Vagina (tissue), 2 donors: Measurements from ENCODE around the gene SLC35D2.

Experiments used
- POLR2A ChIP-seq, 2 donors: fragments of 450-650 bp; IDR thresholded peaks; one replicate each; pipeline ENCODE4 v1.6.1; 2017; ENCODE audit warnings: antibody characterized with exemption in 2 of 2, mild to moderate bottlenecking in 2 of 2, moderate library complexity in 2 of 2
- TF ChIP-seq, protein P1 (sequence below), 3 experiments: fragments of 450-650 bp in 2 of 3; fragments of 200-600 bp in 1 of 3; sonication (generic) in 1 of 3; IDR thresholded peaks; one replicate each; pipeline ENCODE4 v1.5.1; 2017 to 2019; ENCODE audit warnings: antibody characterized with exemption in 3 of 3, mild to moderate bottlenecking in 2 of 3, moderate library complexity in 2 of 3

DNA sequence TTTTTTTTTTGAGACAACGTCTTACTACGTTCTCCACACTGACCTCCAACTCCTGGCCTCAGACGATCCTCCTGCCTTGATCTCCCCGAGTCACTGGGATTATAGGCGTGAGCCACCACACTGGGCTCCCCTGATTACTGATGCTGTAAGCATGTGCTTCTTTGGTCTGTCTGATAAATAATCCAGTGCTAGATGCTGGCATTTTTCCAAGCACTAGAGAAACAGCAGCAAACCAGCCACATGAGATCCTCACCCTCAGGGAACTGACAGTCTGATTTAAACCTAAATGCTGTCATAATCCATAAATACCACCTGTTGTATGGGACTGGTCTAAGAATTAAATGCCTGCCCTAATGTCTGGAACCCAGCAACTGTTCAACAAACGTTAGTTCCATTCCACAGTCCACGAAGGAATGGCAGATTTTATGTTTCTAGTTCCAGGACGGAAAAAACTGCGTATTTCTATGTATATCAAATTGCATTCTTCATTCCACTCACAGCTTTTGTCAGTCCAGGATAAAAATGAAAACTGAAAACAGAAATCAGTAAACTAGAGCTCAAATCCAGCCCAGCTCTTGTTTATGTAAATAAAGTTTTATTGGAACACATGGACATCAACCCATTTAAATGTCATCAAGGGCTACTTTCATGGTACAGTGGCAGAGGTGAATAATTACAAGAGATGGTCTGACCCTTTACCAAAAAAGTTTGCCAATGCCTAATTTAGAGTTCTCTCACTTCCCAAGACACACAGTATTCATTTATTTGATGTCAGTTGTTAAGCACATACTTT is 20.1 kb downstream of the SLC35D2 start:
- TF ChIP-seq, protein P1, sequence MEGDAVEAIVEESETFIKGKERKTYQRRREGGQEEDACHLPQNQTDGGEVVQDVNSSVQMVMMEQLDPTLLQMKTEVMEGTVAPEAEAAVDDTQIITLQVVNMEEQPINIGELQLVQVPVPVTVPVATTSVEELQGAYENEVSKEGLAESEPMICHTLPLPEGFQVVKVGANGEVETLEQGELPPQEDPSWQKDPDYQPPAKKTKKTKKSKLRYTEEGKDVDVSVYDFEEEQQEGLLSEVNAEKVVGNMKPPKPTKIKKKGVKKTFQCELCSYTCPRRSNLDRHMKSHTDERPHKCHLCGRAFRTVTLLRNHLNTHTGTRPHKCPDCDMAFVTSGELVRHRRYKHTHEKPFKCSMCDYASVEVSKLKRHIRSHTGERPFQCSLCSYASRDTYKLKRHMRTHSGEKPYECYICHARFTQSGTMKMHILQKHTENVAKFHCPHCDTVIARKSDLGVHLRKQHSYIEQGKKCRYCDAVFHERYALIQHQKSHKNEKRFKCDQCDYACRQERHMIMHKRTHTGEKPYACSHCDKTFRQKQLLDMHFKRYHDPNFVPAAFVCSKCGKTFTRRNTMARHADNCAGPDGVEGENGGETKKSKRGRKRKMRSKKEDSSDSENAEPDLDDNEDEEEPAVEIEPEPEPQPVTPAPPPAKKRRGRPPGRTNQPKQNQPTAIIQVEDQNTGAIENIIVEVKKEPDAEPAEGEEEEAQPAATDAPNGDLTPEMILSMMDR (IDR thresholded peaks at IDR 0.05): no peak
- no peak for TF ChIP-seq POLR2A (IDR thresholded peaks at IDR 0.05)
